Renal cortical epithelial cell (primary cell): ENCODE results near the gene LYPLAL1. TPM values are rescaled to one million over a fixed set of nuclear protein-coding genes. Genes with fewer than 3 reads are reported as not detected.
"Not testable (repeated sequence)": the region's sequence is repeated elsewhere in the genome, so short reads cannot be mapped to it uniquely, and the experiment has no call there.

Experiments used
- DNase-seq: peaks from one replicate; pipeline ENCODE4 v3.0.0-alpha.2; 2011; ENCODE audit warnings: low read depth
- total RNA-seq: library from RNA; depleted of rRNA; stranded (reverse); fragments of >200 nt; gene quantifications from 2 replicates; pipeline ENCODE4 v1.2.3, GENCODE V29; 2014

The LYPLAL1 gene
- total RNA-seq, 1 donor from 2014 or later: 27.5 TPM

DNA sequence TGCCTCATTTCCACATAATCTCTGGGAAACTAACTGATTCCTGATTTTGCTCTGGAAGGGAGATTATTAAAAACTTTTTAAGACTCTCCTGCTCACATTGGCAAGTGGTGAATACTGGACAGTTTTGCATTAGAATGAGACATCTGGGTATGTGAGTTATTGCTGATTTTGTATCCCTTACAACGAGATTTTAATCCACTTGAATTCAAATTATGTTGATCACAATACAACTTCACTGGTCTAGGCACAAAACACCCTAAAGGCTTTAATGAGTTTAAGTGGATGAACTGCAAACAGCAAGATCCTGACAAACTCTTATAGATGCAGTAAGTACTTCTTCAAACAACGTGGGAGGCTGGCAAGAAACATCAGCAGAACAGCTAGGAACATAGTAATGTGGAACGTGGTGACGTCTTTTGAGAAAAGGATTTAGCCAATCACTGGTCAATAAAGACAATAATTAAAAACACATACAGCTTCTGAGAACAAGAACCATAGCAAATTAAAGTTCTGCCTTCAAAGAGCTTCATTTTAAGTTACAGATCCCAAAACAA is 10.2 kb upstream of the LYPLAL1 start:
- DNase-seq: no peak

DNA sequence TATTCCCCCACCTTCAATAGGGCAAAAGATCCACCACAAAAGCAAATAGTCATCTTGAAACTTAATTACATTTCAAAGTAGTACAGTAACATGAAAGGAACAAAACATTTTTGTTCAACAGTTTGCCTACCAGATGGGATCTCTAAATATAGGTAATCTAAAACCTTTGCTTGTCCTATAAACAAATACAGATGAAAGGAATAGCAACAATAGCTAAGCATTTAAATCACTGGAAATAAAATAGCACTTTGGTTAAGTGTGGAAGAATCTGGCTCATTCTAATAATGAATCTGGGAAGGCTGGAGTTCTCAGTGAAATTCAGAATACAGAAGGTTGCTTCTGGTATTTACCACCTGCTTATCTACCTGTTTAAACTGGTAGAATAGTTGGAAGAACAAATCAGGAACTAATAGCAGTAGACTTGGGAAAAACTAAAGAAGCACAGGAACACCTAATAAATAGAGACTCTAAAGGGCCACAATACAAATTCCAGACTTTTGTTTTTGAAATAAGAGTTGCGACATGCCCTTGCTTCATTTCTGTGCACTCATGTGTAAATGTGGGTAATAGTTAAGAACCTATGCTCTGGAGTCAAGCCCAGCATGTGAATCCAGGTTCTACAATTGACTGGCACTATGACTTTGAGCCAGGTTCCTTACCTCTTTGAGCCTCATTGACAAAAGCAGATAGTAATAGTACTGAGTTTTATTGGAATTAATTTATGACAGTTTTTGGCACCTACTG is 2.3 kb upstream of the LYPLAL1 start:
- DNase-seq: peak; percentile 97

DNA sequence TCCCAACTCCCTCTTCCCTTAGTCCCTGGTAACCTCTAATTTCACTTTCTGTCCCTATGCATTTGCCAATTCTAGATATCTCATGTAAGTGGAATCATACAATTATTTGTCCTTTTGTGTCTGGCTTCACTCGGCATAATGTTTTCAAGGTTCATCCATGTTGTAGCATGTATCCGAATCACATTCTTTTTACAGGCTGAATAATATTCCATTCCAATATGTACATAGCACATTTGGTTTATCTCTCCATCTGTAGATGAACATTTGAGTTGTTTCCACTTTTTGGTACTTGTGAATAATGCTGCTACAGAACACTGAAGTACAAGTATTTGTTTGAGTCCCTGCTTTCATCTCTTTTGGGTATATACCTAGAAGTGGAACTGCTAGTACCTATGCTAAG is 857 bp upstream of the LYPLAL1 start:
- DNase-seq: no peak

DNA sequence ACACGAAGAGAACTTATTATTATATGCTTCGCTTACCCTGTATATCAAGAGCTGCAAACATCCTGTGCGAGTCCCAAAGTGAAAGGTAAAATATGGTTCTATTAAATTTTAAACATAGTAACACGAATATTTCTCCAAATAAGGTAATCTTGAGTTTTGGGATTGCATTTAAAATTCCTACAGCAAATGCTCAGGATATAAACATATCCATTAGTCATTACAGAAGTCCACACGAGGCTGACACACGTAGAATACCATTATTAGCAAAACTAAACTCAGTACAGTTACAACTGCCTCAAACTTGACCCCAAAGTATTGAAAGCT is 282 bp upstream of the LYPLAL1 start:
- DNase-seq: no peak

DNA sequence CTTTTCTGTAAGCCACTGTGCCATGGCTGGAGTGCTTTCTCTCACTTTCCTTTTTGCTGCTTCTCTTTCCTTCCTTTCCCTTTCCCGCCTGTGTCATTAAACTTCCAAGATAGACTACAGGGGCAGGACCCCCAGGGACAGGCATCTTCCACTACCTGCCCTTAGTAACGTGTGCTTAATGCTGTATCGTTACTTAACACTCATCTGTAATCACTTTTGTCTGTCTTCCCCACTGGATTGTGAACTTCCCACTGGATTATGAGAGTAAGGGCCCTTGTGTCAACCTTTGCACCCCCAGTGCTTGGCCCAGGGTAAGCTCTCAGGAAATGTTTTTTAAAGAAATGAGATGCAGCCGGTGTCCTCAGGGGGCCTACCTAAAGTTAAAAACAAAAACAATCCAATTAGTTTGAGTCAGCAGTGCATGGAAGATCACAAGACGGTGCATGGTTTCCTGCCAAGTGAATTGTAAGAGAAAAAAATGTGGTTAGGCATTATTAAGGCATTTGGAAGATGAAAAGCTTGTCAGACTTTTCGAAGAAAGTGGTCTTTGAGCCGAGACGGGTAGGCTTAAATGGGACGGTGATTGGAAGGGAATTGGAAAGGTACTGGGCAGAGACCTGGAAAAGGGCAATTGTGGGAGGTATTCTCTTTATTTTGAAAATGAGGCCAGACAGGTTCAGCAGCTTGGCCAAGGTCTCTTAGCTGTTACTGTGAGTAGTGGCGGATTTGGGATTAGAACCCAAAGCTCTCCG is 958 bp downstream of the LYPLAL1 start:
- peak; percentile 98 for DNase-seq

DNA sequence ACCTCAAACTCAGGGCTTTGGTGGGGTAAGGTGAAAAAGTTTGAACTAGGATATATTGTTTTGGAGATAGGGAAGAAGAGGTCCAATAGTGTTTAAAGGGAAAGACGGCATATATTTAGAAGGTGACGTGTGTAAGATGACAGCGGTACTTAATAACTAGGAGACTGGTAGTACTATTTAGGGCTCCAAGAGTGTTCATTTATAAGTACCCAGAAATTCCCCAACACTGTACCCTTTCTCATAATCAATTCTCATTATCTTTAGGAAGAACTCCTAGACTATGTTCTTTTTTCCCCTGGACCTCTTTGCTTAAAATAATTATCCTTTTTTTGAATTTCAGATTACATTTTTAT is 1.5 kb downstream of the LYPLAL1 start:
- DNase-seq: no peak

DNA sequence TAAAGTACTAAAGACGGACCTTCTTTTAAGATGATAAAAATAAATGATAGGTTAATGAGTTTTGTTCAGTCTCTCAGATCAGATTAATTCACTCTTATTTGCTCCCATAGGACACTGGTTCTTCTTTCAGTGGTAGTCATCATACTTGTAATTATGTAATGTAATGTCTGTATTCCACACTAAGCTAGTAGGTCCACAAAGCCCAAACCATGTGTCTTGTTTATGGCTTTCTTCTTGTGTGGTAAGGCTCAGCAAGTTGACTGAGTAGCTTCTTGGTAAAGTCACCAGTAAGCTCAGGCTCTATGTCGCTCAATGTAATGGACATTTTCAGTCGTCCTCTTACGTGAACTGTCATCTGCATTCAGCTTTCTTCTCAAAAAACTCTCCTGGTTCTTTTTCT is 2.5 kb downstream of the LYPLAL1 start:
- DNase-seq: no peak

DNA sequence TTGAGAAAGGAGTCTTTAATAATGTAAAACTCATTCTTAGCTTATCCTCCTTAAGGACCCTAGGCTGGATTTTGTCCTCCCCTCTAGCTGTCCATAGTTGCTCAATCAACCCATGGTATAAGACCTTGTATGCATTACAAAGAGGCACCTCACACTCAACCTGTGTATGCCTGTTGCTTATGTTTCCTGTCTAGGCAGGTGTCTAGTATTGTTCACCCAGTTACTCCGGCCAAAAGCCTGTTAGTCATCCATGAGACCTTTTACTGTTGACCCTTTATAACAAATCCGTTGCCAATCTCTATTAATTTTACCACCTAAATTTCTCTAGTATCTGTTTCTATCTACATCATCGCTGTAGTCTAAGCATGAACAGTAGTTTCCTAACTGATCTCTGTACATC is 3.7 kb downstream of the LYPLAL1 start:
- peak; percentile 58 for DNase-seq

DNA sequence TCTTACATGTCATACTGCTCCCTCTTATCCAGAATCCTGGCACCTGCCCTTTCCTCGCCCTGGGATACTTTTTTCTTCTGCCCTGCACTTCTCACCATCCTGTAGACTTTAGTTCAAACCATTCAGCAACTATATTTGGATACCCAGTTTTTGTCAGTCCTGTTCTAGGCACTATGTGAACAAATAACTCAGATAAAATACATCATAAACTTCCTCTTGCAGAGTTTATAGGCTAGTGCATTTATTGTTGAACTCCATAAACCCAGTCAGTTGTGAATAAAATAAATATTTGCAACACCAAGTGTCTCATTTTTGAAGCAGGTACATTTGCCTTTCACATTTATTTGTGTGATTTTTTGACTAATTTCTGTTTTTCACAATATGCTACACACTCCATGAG is 4.3 kb downstream of the LYPLAL1 start:
- DNase-seq: no peak

DNA sequence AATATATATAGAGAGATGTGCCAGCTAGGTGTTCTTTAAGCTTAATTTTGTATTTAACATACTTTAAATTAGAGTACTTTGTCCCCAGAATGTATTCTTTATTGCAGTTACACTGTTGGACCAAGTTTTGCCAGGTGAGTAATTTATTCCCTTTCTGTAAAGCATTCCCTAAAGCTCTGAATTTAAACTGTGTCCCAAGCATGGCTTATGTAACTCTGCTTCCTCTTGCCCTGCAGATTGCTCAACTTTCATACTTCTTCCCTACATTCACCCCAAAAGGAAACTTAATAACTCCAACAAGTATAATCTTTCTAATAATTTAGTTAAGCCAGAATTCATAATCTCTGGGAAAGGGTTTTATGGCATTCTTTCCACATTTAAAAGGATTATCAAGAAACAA is 5.6 kb downstream of the LYPLAL1 start:
- DNase-seq: peak; percentile 51

DNA sequence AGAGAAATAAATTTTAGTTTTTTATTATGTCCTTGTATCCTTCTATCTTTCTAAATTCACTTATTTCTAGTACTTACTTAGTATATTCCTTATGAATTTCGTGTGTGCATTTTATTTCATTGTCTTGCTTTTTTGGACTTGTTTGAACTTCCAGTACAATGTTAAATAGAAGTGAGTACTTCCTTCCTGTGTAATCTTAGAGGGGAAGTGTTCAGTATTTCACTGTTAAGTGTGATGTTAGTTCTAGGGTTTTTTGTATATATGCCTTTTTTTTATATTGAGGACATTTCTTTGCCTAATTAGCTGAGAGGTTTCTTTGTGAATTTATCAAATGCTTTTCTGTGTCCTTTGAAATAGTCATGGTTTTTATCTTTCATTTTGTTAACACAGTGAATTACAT is 10.7 kb downstream of the LYPLAL1 start:
- DNase-seq: no peak

DNA sequence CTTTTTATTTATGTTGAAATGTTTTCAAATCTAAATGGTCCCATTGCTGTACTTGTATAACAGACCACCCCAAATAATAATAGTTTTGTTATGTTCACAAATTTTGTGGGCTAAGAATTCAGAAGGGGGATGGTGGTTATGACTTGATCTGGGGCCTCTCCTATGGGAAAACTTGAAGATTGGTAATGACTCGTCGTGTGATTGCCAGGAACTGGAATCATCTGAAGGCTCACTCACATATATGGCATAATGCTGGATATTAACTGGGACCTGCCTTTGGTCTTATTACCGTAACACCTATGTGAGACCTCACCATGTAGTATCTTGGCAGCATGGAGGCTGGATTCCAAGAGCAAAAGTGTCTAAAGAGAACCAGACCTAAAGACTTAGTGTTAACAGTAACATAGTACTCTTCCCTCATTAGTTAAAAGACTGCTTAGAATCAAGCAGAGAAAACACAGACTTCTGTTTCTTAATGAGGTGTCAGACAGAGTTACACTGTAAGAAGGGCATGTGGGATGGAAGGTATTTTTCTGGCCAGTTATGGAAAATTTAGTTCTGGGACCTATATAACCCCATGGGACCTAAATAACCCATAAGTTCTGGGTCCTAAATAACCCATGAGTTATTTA is 11.9 kb downstream of the LYPLAL1 start:
- DNase-seq: no peak

DNA sequence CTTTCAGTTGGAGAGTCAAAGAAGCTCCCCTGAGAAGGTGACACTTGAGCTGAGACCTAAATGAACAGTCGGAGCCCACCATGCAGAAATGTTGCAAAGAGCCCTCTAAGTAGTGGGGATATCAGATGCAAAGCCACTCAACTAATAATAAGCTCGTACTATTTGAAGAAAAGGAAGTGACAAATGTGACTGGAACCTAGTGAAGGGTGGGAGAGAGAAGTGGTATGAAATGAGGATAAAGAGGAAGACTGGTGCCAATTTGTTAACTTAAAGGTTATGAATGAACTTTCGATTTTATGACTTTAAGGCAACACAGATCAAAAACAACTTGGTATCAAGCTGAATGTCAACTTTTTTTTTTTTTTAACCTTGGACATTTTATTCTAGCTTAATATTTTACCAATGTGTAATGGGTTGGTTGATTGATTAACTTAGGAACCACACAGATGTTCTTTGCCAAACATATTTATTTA is 14.7 kb downstream of the LYPLAL1 start:
- peak; percentile 87 for DNase-seq

DNA sequence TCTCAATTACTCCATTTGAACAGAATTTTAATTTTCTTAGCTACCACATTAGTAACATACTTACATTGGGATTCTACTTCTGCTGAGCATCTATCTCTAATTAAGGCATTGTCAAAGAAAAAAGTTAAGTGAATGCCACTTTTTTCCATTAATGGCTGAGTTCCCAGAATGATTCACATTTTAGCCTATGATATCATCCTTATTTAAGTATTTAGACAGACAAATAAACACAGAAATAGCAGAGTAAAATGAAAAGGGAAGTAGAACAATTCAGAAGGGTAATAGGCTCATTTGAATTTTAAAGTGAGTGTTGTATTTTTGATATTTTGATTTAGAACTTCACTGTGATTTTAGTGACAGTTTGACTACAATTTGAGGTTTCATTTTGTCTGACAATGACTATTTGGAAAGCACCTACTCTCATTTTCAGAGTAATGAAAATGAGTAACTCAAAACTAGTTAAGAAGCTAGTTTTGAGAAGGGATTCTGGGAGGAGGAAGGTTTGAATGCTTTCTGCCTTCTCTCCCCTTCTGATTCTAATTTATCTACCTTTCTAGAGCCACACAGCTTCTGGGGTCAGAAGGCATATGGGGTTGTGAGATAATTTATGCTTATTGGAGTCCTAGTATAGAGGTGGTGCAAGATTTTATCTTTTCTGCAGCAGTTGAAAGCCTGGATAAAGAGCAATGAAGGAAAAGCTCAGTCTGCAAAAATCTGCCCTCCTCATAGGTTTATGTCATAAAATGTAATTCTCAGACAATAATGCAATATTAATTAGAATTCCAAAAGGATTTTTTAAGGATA is 15.5 kb downstream of the LYPLAL1 start:
- DNase-seq: peak; percentile 90

DNA sequence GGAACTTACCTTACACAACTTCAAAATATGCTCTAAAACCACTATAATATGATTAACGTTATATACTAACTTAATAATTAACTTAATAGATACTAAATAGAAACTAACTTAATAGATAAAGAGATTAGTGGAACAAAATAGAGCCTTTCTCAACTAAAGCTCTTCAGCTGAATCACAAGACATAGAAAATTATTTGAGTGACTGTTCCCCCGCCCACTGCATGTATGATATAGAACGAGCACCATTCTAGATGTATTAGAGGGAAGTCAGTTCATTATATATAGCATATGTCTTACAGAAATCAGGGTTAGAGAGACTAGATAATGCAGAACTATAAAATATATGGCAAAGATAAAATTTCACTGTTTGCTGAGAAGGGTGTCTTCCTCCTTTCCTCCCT is 16.3 kb downstream of the LYPLAL1 start:
- DNase-seq: no peak

DNA sequence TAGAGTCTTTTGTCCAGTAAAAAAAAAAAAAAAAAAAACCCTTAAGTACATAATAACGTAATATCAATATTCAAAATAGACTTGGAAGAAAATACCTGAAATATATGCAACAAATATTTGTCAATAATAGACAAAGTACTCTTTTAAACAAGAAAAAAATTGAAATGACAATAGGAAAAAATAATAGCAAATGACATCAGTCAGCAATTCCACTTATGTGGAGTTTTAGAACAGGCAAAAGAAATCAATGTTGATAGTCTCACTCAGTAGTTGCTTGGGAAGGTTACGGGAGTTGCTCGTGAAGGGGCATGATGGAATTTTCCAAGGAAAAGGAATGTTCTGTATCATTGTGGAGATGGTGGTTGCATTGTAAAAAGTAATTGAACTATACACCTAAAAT is 16.9 kb downstream of the LYPLAL1 start:
- no peak for DNase-seq

DNA sequence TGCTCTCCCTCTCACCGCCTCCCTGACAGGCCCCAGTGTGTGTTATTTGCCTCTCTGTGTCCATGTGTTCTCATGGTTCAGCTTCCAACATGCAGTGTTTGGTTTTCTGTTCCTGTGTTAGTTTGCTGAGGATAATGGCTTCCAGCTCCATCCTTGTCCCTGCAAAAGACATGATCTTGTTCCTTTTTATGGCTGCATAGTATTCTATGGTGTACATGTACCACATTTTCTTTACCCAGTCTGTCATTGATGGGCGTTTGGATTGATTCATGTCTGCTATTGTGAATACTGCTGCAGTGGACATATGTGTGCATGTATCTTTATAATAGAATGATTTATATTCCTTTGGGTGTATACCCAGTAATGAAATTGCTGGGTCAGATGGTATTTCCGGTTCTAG is 22.2 kb downstream of the LYPLAL1 start:
- DNase-seq: not testable (repeated sequence)

DNA sequence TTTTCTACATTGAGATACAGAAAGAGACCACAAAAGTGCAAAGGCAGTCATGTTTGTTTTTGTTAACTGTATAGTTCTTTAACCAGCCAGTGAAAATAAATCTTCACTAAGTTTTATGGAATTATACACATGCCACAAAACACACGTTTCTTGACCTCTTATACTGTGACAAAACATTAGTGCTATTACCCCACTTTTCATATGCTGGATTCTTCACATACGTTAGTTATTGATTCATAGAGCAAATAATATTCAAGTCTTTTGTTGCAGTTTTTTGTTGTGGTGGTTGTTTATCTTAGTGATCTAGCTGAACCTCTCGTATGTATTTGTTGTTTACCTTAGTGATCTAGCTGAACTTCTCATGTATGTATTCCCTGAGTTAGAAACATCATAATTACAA is 28.0 kb downstream of the LYPLAL1 start:
- no peak for DNase-seq

DNA sequence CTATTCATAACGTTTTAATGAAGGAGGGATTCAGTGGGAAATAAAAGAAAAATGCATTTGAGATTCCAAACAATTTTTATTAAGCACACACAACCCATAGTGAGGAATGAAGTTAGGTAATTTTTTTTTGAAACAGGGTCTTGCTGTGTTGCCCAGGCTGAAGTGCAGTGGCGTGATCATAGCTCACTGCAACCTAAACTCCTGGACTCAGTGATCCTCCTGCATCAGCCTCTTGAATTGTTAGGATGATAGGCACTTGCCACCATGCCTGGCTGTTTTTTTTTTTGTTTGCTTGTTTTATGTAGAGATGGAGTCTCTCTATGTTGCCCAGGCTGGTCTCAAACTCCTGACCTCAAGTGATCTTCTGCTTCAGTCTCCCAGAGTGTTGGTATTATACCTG is 28.9 kb downstream of the LYPLAL1 start:
- DNase-seq: no peak

DNA sequence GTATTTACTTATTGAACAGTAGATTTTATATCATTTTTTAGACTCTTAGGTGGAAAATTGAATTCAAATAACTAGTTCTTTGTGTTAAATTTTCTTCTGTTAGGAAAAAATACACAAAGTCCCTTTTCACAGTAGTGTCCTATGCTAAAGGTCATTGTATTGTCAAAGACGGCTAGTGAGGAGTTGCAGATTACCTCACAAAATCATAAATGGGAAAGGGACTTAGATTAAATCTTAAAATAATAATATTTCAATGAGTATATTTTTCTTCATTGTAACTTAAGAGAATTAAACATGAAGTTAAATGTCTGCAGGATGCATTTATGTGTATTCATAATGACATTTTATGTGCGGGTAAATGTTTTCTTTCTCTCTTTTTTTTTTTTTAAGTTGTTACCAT is 32.7 kb downstream of the LYPLAL1 start:
- no peak for DNase-seq

DNA sequence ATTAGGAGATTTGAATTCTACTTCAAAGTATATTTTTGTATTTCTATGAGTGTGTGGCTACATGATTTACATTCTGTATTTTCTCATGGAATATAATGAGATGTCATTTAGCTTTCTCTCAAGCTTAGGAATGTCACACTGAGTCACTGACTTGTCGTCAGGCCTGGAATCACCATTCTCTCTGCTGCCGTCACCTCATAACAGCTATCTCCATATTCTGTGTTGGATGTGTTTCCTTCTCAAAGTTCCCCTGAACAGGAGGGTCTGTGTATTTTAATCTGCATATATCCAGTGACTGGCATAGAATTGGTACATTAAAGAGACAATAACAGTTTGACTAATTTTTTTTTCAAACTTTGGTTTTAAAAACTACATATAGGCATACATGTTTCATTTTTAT is 35.9 kb downstream of the LYPLAL1 start:
- no peak for DNase-seq

DNA sequence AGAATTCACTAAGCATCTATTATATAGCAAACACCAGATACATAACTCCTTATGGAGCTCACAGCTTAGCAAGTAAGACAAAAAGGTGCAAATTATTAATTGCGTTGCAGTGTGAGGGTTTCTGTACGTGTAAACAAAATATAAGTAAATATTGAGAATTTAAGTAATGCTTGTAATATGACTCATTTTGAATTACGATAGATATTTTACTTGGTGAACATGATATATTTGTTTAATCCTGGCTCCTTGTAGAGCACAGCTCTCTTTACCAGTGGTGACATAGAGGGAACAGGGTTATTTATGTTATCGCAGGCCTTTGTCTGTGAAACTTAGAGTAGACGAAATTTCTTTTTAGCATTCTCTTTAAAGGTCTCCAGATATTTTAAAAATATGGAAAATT is 36.4 kb downstream of the LYPLAL1 start:
- DNase-seq: no peak
